HepG2 (cell line): ENCODE data around the gene EMC1. TPM values are rescaled to one million over a fixed set of nuclear protein-coding genes. Genes with fewer than 3 reads are reported as not detected.
A peak's percentile ranks its signal among the peaks of the same experiment; 100 is the strongest.

Experiments used
- E2F2 ChIP-seq: sonication (generic); formaldehyde crosslinking; IDR thresholded peaks from 2 replicates; pipeline ENCODE4 v1.4.0; 2020; ENCODE audit warnings: missing genetic modification reagents, borderline replicate concordance
- FOXP4 ChIP-seq: sonication (generic); formaldehyde crosslinking; IDR thresholded peaks from 2 replicates; pipeline ENCODE4 v1.4.0; 2020; ENCODE audit warnings: missing genetic modification reagents
- HMGXB4 ChIP-seq, 2 experiments: sonication (generic) in 1 of 2; formaldehyde crosslinking in 1 of 2; IDR thresholded peaks; 2 replicates each; pipeline versions ENCODE4 v1.4.0 to v1.6.1; 2018 to 2020; ENCODE audit warnings: missing genetic modification reagents in 2 of 2, borderline replicate concordance in 1 of 2, low read depth in 1 of 2, mild to moderate bottlenecking in 1 of 2, missing biosample characterization in 1 of 2
- IRF2 ChIP-seq: IDR thresholded peaks from 2 replicates; pipeline ENCODE4 v1.6.1; 2018; ENCODE audit warnings: missing genetic modification reagents, missing compliant biosample characterization
- JDP2 ChIP-seq: sonication (generic); formaldehyde crosslinking; IDR thresholded peaks from 2 replicates; pipeline ENCODE4 v1.8.1; 2022; ENCODE audit warnings: missing genetic modification reagents, borderline replicate concordance
- MBD4 ChIP-seq: IDR thresholded peaks from 2 replicates; pipeline ENCODE4 v1.6.1; 2012; ENCODE audit warnings: low read length, inconsistent platforms, borderline replicate concordance
- NR2F2 ChIP-seq: IDR thresholded peaks from 2 replicates; pipeline ENCODE4 v1.6.1; 2012; ENCODE audit warnings: low read depth, inconsistent platforms, borderline replicate concordance
- THYN1 ChIP-seq: sonication (generic); formaldehyde crosslinking; IDR thresholded peaks from 2 replicates; pipeline ENCODE4 v1.8.1; 2023; ENCODE audit warnings: low read depth, mild to moderate bottlenecking, moderate library complexity, missing genetic modification reagents, borderline replicate concordance
- ZBTB33 ChIP-seq: sonication (generic); formaldehyde crosslinking; IDR thresholded peaks from 2 replicates; pipeline ENCODE4 v1.4.0; 2020; ENCODE audit warnings: missing genetic modification reagents
- ZFP62 ChIP-seq: sonication (generic); formaldehyde crosslinking; IDR thresholded peaks from 2 replicates; pipeline ENCODE4 v1.4.0; 2020; ENCODE audit warnings: missing genetic modification reagents
- ZHX1 ChIP-seq: sonication (generic); formaldehyde crosslinking; IDR thresholded peaks from 2 replicates; pipeline ENCODE4 v1.8.1; 2022; ENCODE audit warnings: low read depth, mild to moderate bottlenecking, missing genetic modification reagents
- ZNF317 ChIP-seq: sonication (generic); formaldehyde crosslinking; IDR thresholded peaks from 2 replicates; pipeline ENCODE4 v1.5.0; 2020; ENCODE audit warnings: mild to moderate bottlenecking, missing genetic modification reagents
- ZNF354B ChIP-seq: sonication (generic); formaldehyde crosslinking; IDR thresholded peaks from 2 replicates; pipeline ENCODE4 v1.8.0; 2022; ENCODE audit warnings: mild to moderate bottlenecking, missing genetic modification reagents
- ZNF441 ChIP-seq: sonication (generic); formaldehyde crosslinking; IDR thresholded peaks from 2 replicates; pipeline ENCODE4 v1.7.0; 2021; ENCODE audit warnings: missing genetic modification reagents, borderline replicate concordance
- ZNF660 ChIP-seq: sonication (generic); formaldehyde crosslinking; IDR thresholded peaks from 2 replicates; pipeline ENCODE4 v1.5.1; 2020; ENCODE audit warnings: mild to moderate bottlenecking, low read depth, missing genetic modification reagents, borderline replicate concordance
- ZNF713 ChIP-seq: sonication (generic); formaldehyde crosslinking; IDR thresholded peaks from 2 replicates; pipeline ENCODE4 v1.4.0; 2020; ENCODE audit warnings: mild to moderate bottlenecking, missing genetic modification reagents
- ZNF790 ChIP-seq: sonication (generic); formaldehyde crosslinking; IDR thresholded peaks from 2 replicates; pipeline ENCODE4 v1.8.0; 2022; ENCODE audit warnings: missing genetic modification reagents, mild to moderate bottlenecking, borderline replicate concordance
- ZNF883 ChIP-seq: sonication (generic); formaldehyde crosslinking; IDR thresholded peaks from 2 replicates; pipeline ENCODE4 v1.5.1; 2020; ENCODE audit warnings: mild to moderate bottlenecking, missing genetic modification reagents; ENCODE audit errors: not compliant biosample characterization
- polyA plus RNA-seq, 8 experiments: library from polyadenylated mRNA; depleted of rRNA in 3 of 8; stranded (reverse) in 7 of 8; unstranded in 1 of 8; fragments of >200 nt; fragmentation: Illumina TruSeq in 4 of 8; extraction: Trizol in 4 of 8; gene quantifications; 2 replicates each; pipeline versions ENCODE4 v1.2.1 to v1.2.3, GENCODE V29; 2011 to 2016; ENCODE audit warnings: low read depth in 4 of 8, missing spikeins in 1 of 8, mixed read lengths in 1 of 8; ENCODE audit not compliant: insufficient read depth in 1 of 8
- total RNA-seq, 5 experiments: library from RNA; depleted of rRNA; stranded (reverse); fragments of >200 nt; fragmentation: Illumina TruSeq; extraction: Trizol; gene quantifications; 2 replicates each; pipeline ENCODE4 v1.2.3, GENCODE V29; 2016; ENCODE audit warnings: low read depth in 1 of 5

The EMC1 gene
- total and polyA plus RNA-seq, 2 of the 13 experiments (the other 11 are each of a cell fraction or from before 2014, with no cell fraction given), result 38.0 to 61.3 TPM

GRCh38 chr1:19209990-19210771, 41.1 kb downstream of the EMC1 start, which contains the start of gene UBR4 (continued):
- TF ChIP-seq ZNF660 (CRISPR knock-in tag), result 0 out of 2 replicates have a peak, but pooled peaks have one; percentile 43
- peak; percentile 75 to 78; a peak in 2 of 4 replicates for TF ChIP-seq HMGXB4 (CRISPR knock-in tag; IDR thresholded peaks at IDR 0.05; ENCODE audit: borderline replicate concordance in 1 of 2, low read depth in 1 of 2)
- peak; percentile 74; the same call in 1 of the 2 replicates for TF ChIP-seq ZFP62 (CRISPR knock-in tag)
- 0 out of 2 replicates have a peak, but pooled peaks have one; percentile 72 for TF ChIP-seq E2F2 (CRISPR knock-in tag)
- peak; percentile 62 for TF ChIP-seq ZNF317 (CRISPR knock-in tag)
- peak; percentile 85 for TF ChIP-seq IRF2 (CRISPR knock-in tag)
- no peak for TF ChIP-seq ZNF713
- TF ChIP-seq ZBTB33 (CRISPR knock-in tag), result peak; percentile 65
- TF ChIP-seq THYN1 (CRISPR knock-in tag), result no peak
- peak; percentile 98 for TF ChIP-seq ZNF441 (CRISPR knock-in tag)
- TF ChIP-seq MBD4, result no peak
- peak; percentile 82 for TF ChIP-seq FOXP4 (CRISPR knock-in tag)
- TF ChIP-seq ZNF883 (CRISPR knock-in tag), result no peak
- TF ChIP-seq ZNF790 (CRISPR knock-in tag), result peak; percentile 80; the same call in 1 of the 2 replicates
- no peak; the same call in 1 of the 2 replicates for TF ChIP-seq JDP2
- no peak for TF ChIP-seq NR2F2
- no peak; the same call in 1 of the 2 replicates for TF ChIP-seq ZNF354B
- TF ChIP-seq ZHX1 (CRISPR knock-in tag), result peak; percentile 99
